ENCODE results near the gene FOLR2.
"Not testable (repeated sequence)": the region's sequence is repeated elsewhere in the genome, so short reads cannot be mapped to it uniquely, and the experiment has no call there.

FOLR2 gene

DNA sequence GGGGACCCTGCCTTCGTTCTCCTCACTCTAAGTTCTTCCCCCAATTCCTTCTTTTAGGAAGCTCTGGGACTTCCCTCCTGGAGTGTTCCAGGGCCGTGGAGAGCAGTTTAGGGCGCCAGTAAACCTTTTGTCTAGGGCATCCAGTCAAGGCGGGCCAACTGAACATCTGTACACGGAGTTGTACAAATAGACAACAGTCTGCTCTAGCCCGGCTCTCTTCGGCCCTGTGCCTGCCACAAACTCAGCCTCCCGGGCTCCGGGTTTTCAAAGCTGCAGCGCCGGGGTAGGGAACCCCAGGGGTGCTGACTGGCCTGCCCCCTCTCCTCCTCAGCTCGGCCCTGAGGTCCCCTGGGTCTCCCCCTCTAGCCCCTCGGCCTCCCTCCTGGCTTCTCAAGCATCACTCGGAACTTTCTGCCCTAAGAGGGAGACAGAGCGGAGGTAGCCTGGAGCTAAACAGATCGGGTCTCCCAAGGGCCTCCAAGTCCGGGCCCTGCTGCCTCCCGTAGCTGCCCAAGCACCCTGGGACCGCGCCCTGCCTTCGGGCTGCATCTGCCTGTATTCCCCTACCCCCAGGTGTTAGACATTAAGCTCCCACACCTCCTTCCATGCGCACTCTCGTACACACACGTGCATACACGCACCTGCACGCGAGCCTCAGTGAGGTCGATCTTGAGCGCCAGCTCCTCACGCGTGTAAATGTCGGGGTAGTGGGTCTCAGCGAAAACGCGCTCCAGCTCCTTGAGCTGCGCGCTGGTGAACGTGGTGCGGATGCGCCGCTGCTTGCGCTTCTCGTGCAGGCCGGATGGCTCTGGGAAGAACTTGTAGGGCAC is 24.1 kb downstream of the FOLR2 start:
- no peak for DNase-seq (ENCODE audit: low spot score)

DNA sequence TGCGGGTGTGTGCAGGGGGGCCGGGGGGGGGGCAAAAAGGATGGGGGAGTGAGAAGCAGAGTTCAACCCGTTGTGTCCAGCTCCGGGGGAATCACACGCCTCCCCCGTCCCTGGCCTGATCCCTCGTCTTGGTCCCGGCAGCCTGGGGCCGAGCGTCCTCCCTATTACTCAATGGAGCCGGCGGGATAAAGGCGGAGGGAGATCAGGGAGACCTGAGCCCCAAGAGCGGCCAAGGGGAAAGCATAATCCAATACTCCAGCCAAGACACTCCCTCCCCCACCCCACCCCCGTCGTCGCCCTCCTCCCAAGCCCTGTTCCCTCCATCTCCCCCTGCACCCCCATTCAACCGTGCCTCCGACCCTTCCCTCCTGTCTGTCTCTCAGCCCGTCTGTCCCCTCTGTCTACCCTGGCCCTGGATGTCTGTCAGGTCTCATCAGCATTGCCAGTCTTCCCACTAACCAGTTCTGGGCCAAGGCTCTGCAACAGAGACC is 24.7 kb downstream of the FOLR2 start:
- no peak for DNase-seq (ENCODE audit: low spot score)

GRCh38 chr11:72242141-72242540 is 25.5 kb downstream of the FOLR2 start:
- no peak for DNase-seq (ENCODE audit: low spot score)

GRCh38 chr11:72243173-72244059 is 26.8 kb downstream of the FOLR2 start:
- DNase-seq (ENCODE audit: low spot score), result no peak

GRCh38 chr11:72244060-72244360 is 27.4 kb downstream of the FOLR2 start, which contains the start of gene PHOX2A:
TSS of gene PHOX2A (minus strand) at chr11:72244176. CDS start at chr11:72244004, 172 bp downstream.
- no peak for DNase-seq (ENCODE audit: low spot score)

GRCh38 chr11:72244361-72245262 is 28.0 kb downstream of the FOLR2 start:
- DNase-seq (ENCODE audit: low spot score), result no peak

GRCh38 chr11:72245263-72245816 is 28.7 kb downstream of the FOLR2 start:
- no peak for DNase-seq (ENCODE audit: low spot score)

- no peak for DNase-seq (ENCODE audit: low spot score)
These were observed 31.0 kb downstream of the FOLR2 start for GRCh38 chr11:72247584-72247983.

DNA sequence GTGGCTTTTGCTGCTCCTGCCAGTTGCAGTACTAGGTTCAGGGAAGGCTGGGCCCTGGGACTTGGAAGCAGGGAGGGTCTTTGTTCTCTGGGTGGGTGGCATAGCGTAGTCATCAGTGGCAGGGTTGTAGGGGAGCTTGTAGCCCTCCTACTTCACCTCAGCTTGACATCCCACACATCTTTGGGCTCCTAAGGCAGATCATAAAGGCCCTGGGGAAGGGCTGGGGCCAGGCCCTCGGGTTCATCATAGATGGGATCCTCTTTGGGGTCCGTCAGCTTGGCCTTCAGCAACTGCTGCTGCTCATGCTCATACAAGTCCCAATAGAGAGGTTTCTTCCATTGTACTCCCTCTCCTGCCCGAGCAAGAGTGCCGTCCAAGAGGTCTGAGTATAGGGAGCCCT is 33.4 kb downstream of the FOLR2 start:
- no peak for DNase-seq (ENCODE audit: low spot score)

DNA sequence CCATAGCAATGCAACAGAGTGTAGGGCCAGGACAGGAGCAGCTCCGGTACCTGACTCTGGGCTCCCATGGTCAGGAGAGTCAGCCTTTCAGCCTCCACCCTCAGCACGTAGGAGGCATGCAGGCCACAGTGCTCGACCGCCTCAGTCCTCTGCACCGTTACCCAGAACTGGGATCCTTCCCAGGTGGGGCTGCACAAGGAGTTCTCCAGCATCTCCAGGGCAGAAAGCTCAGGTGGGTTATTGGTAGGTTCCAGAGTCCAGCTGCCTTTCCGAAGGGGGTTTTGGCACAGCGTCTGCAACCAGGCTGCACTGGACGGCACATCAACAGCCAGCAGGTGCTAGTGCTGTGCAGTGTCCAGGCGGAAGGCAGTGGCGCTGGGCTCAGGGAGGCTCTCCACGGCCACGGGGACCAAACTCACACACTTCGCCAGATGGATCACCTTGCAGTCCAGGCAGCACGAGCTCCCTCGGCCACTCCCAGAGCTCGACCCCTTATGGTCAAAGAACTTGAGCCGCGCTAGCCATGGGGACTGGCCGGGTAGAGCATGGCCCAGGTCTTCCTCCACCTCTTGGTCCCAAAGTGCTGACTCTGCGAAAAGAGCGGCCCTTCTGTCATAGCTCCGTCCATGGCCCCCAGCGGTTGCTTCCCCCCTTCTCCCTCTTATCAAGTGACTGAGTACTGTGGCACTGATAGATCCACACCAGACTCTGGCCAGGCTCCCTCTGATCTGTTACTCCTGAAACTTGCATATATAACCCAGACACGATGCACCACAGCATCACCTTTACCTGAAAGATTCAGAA is 34.3 kb downstream of the FOLR2 start:
- DNase-seq (ENCODE audit: low spot score), result no peak

- no peak for DNase-seq (ENCODE audit: low spot score)
These were observed 35.0 kb downstream of the FOLR2 start for GRCh38 chr11:72251614-72252013.

DNA sequence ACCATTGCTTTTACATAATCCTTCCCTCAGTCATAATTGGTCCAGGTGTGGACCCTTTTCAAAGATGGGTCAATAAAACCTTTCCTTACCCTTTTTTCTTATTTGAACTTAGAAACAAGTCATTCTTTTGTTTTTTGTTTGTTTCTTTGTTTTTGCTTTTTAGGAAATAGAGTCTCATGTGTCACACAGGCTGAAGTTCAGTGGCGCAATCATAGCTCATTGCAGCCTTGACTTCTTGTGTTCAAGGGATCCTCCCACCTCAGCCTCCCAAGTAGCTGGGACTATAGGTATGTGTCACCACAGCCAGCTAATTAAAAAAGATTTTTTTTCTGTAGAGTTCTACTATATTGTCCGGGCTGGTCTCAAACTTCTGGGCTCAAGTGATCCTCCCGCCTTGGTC is 36.8 kb downstream of the FOLR2 start:
- no peak for DNase-seq (ENCODE audit: low spot score)

DNA sequence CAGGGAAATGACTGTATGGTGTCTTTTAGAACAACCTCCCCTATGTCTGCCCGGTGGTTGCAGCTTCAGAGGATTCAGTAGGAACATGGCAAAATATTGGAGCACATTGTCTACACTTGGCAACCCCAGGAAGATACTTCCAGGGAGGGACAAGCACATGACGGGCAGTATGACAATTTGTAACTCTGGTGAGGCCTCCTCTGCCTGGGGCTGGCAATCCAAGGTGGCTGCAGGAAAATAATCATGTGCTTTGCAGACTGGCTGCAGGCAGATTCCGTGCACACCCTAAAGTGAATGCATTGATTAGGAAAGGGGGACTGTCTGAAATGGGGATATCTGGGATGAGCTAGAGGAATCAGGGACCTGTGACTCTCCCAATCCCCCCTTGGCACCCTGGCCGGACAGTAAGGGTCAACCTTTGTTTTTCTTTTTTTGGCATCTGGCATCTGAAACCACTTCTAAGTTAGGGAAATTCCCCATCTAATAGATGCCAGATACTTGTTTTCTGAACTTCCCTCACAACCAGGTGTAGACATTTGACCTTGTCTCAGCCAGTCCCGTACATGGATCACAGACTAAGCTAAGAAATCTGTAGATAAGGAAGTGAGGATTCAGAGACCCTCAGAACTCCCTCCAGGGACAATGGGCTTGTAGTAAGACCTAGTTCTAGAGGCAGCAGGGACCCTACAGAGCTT is 37.9 kb downstream of the FOLR2 start:
- DNase-seq (ENCODE audit: low spot score), result no peak

- DNase-seq (ENCODE audit: low spot score), result no peak
These were observed 41.0 kb downstream of the FOLR2 start for GRCh38 chr11:72257570-72257969.

DNA sequence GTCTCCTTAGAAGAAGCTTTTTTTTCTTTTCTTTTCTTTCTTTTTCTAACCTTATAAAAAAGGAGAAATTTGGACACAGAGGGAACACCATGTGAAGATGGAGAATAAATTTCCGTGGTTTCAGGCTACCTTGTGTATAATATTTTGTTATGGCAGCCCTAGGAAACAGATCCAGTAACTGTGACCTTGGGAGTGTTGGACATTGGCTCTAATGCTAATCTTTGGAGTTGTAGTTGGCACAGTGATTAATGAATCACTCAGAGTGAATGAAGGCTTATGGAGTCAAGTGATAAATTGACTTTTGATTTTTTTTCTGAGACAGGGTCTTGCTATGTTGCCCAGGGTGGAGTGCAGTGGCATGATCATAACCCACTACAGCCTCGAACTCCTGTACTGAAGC is 42.9 kb downstream of the FOLR2 start:
- no peak for DNase-seq (ENCODE audit: low spot score)

- DNase-seq (ENCODE audit: low spot score), result no peak
These were observed 44.0 kb downstream of the FOLR2 start for GRCh38 chr11:72260574-72260973.

- DNase-seq (ENCODE audit: low spot score), result no peak
These were observed 46.8 kb downstream of the FOLR2 start for GRCh38 chr11:72263361-72263760.

- no peak for DNase-seq (ENCODE audit: low spot score)
These were observed 49.4 kb downstream of the FOLR2 start for GRCh38 chr11:72265951-72266350.

GRCh38 chr11:72266960-72267359 is 50.4 kb downstream of the FOLR2 start:
- not testable (repeated sequence) for DNase-seq (ENCODE audit: low spot score)

GRCh38 chr11:72267956-72268617 is 51.5 kb downstream of the FOLR2 start:
- no peak for DNase-seq (ENCODE audit: low spot score)

All from putamen (tissue), 1 donor.